ENCODE results near the gene LACTBL1. TPM values are rescaled to one million over a fixed set of nuclear protein-coding genes. Genes with fewer than 3 reads are reported as not detected.
A peak's percentile ranks its signal among the peaks of the same experiment; 100 is the strongest.

The LACTBL1 gene
- total RNA-seq, 4 donors from 2014 or later = not detected

GRCh38 chr1:22975694-22976093 lies 3.0 kb upstream of the LACTBL1 start:
- Histone ChIP-seq H3K27me3 (no peaks in the 10 kb centered on the region), H3K4me3 (replicated peaks in 1 of 3) (no peak overlapping the region), H3K4me1 (no peaks in the 10 kb centered on the region), H3K27ac (no peak overlapping the region), H3K36me3 (no peaks in the 10 kb centered on the region), H3K9me3 (no peaks in the 10 kb centered on the region)
- DNase-seq = no peak
- 73 to 81% methylated on average over 3 of the region's 3 CpGs for WGBS, 2 donors
- intact Hi-C loops (cut with DNase I) = no loop called here
- TF ChIP-seq CTCF (IDR thresholded peaks at IDR 0.05) (no peak), POLR2A (IDR thresholded peaks at IDR 0.05) (no peak)

GRCh38 chr1:22971611-22972405 lies 858 bp downstream of the LACTBL1 start:
- no peaks in the 10 kb centered on the region for H3K9me3 ChIP-seq
- H3K36me3 ChIP-seq = no peaks in the 10 kb centered on the region
- no peak for TF ChIP-seq POLR2A (IDR thresholded peaks at IDR 0.05)
- TF ChIP-seq CTCF (IDR thresholded peaks at IDR 0.05) = no peak
- H3K4me1 ChIP-seq = no peaks in the 10 kb centered on the region
- 67 to 75% methylated on average over 5 of the region's 5 CpGs for WGBS, 2 donors
- no peak overlapping the region for H3K27ac ChIP-seq
- H3K4me3 ChIP-seq (replicated peaks in 1 of 3) = no peak overlapping the region
- intact Hi-C loops (cut with DNase I) = no loop called here
- DNase-seq = no peak
- no peaks in the 10 kb centered on the region for H3K27me3 ChIP-seq

DNA sequence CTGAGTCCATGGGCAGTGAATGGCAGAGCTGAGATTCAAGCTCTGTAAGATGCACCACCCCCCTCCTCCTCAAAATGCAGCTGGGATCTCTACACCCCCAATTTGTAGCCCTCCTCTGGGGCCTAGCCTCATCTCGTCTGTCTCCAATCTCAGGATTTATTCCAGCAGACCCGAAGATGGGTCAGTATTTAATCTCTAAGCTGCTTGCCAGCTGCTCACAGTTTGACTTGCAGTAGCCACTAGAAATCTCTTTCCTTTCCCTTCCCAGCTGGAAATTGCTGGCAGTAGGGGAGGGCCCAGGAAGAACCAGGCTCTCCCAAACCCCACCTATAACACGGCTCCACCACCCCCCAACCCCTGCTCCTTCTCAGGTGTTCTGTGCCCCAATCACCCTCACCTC lies 1.5 kb downstream of the LACTBL1 start:
- TF ChIP-seq CTCF (IDR thresholded peaks at IDR 0.05) = no peak
- no peak for TF ChIP-seq POLR2A (IDR thresholded peaks at IDR 0.05)
- no peaks in the 10 kb centered on the region for H3K36me3 ChIP-seq
- WGBS, 2 donors = 43 to 61% methylated on average over 3 of the region's 3 CpGs
- intact Hi-C loops (cut with DNase I) = no loop called here
- H3K27me3 ChIP-seq = no peaks in the 10 kb centered on the region
- no peak overlapping the region for H3K27ac ChIP-seq
- H3K9me3 ChIP-seq = no peaks in the 10 kb centered on the region
- no peak overlapping the region for H3K4me3 ChIP-seq (replicated peaks in 1 of 3)
- no peak for DNase-seq
- no peaks in the 10 kb centered on the region for H3K4me1 ChIP-seq

GRCh38 chr1:22970096-22970495 lies 2.6 kb downstream of the LACTBL1 start:
- H3K27ac ChIP-seq = no peak overlapping the region
- H3K4me1 ChIP-seq = no peaks in the 10 kb centered on the region
- no peaks in the 10 kb centered on the region for H3K36me3 ChIP-seq
- H3K9me3 ChIP-seq = no peaks in the 10 kb centered on the region
- no peaks in the 10 kb centered on the region for H3K27me3 ChIP-seq
- 87 to 96% methylated on average over 2 of the region's 2 CpGs for WGBS, 2 donors
- no peak for DNase-seq
- H3K4me3 ChIP-seq (replicated peaks in 1 of 3) = no peak overlapping the region
- no peak for TF ChIP-seq POLR2A (IDR thresholded peaks at IDR 0.05)
- no peak for TF ChIP-seq CTCF (IDR thresholded peaks at IDR 0.05)
- intact Hi-C loops (cut with DNase I) = no loop called here

GRCh38 chr1:22969304-22969709 lies 3.4 kb downstream of the LACTBL1 start:
- Histone ChIP-seq H3K4me3 (replicated peaks in 1 of 3) (no peak overlapping the region), H3K4me1 (no peaks in the 10 kb centered on the region), H3K27me3 (no peaks in the 10 kb centered on the region), H3K9me3 (no peaks in the 10 kb centered on the region), H3K27ac (no peak overlapping the region), H3K36me3 (no peaks in the 10 kb centered on the region)
- TF ChIP-seq POLR2A (IDR thresholded peaks at IDR 0.05) (no peak), CTCF (IDR thresholded peaks at IDR 0.05) (no peak)
- intact Hi-C loops (cut with DNase I) = no loop called here
- peak; percentile 4 to 7 for DNase-seq
- WGBS, 2 donors = 7% methylated on average over 5 of the region's 5 CpGs
